HT1080 (cell line): ENCODE results near the gene NSA2. TPM values are rescaled to one million over a fixed set of nuclear protein-coding genes. Genes with fewer than 3 reads are reported as not detected.
A peak's percentile ranks its signal among the peaks of the same experiment; 100 is the strongest.
"Not testable (repeated sequence)": the region's sequence is repeated elsewhere in the genome, so short reads cannot be mapped to it uniquely, and the experiment has no call there.

Experiments used
- DNase-seq: peaks from one replicate; pipeline ENCODE4 v3.0.0-alpha.2; 2015; ENCODE audit warnings: low read depth
- polyA plus RNA-seq, 2 experiments: library from polyadenylated mRNA; depleted of rRNA; stranded (reverse); fragments of >200 nt; gene quantifications; 2 replicates each; pipeline ENCODE4 v1.2.3, GENCODE V29; 2015
- total RNA-seq: library from RNA; depleted of rRNA; stranded (reverse); fragments of >200 nt; shearing (Covaris generic); gene quantifications from 2 replicates; pipeline ENCODE4 v1.2.3, GENCODE V29; 2014; rRNA removed

The NSA2 gene
- total RNA-seq = 95.9 and 96.6 TPM in 2 replicates
- polyA plus RNA-seq (2015; cell fraction: cytosol; rRNA removed) = 123 and 143 TPM in 2 replicates
- polyA plus RNA-seq (2015; cell fraction: nucleus; rRNA removed) = 59.6 and 69.1 TPM in 2 replicates

DNA sequence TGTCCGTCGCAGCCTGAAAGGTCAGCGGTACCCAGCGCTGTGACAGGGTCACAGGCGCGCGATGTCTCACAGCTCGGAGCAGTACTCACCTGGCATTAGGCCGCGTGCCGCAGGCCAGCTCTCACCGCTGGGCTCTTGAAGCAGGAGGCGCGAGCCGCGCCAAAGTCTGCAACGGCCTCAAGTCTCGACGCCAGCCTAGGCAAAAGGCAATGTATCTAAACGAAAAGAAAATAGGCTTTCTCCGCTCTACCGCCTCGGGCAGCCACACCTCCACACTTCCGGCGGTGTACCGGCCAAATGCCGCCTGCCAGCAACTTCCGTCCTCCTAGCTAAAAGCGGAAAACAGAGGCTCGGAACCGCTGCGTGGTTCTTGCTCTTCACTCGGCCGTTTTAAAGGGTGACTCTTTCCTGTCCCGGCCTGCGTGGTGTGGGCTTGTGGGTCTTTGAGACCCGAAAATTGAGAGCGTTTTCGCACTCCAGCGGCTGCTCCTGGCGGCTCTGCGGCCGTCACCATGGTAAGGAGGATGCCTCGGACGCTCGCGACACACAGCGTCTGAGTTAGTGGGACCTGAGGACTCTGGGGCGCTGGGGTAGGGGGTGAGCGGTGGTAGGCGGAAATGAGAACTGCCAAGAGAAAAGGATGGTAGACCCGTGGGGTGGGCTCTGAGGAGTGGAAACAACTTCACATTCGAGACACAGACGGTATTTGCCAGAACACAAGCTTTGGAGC lies at the start of gene NSA2, which contains the start of gene GFM2:
Gene NSA2 (plus strand): TSS at position 401 of the 730 bp plus-strand sequence. CDS start 112 bp downstream, at position 513.
Gene GFM2 (minus strand): TSS at position 269 of the 730 bp plus-strand sequence. CDS start 3,375 bp downstream, outside the sequence.
- DNase-seq = peak; percentile 88

DNA sequence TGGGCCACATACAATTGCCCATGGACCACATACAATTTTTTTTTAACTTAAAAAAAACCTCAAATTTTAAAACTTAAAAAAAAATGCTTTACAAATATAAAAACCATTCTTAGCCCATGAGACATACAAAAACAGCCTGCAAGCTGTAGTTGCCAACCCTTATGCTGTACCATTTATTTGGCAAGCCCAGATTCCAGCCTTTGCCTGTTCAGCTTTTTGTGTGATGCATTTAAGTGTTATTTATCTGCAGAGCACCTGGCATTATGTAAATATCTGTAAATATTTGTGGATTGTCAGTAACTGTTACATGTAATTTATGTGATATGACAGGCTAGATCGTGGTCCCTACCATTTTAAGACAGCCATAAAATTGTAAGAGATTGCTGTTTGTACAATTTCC lies 49.5 kb upstream of the NSA2 start:
- no peak for DNase-seq

GRCh38 chr5:74722271-74722670 lies 44.8 kb upstream of the NSA2 start:
- DNase-seq = no peak

DNA sequence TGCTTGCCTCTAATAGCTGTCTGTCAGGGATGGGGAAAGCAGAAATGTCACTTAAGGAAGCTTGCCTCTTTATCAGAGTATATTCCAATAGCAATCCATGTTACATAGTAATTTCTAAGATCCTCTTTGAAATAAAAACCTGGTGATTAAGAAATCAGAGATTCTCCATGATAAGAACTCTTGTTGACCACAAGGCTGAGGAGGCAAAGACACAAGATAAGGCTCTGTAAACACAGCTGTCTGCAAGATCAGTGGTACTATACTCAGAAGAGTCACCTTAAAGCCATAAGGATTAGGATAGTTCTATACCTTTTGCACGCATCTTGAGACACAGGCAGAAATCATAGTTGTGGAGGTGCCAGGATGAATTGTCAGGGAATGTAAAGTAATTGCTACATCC lies 41.7 kb upstream of the NSA2 start:
- DNase-seq = no peak

DNA sequence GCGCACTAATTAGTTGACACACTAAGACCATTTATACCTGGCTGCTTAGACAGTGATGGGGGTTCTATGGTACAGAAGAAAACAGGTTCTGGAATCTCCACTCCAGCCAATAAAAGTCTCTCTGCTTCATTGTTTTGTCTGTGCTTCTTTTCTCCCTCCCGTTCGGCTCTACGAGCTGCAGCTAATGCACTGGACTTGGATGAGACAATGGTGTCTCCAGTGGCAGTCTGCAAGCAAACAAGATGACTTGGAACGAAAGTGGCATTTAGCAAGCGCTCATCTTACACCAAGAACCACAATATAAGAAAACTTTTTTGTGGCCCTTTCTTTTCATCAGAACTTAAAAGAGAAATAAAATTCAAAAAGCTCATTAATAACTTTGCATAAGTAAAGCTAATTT lies 30.3 kb upstream of the NSA2 start:
- no peak for DNase-seq

DNA sequence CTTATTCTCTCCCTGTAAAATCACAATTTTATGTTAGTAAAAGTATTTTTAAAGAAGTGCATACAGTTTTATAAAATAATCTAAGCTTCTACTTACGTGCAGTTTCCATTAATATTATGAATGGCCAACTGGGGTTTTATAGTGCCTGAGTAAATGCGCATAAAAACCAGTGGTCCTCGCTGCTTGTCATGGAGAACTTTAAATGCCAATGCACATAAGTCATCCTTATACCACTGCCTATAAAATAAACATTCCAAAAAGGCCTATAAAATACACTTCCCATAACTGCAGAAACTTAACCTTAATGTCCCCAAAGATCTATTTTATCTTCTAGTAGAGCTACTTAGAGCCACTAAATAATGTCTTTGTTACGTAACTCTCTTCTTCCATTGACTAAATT lies 28.6 kb upstream of the NSA2 start:
- no peak for DNase-seq

DNA sequence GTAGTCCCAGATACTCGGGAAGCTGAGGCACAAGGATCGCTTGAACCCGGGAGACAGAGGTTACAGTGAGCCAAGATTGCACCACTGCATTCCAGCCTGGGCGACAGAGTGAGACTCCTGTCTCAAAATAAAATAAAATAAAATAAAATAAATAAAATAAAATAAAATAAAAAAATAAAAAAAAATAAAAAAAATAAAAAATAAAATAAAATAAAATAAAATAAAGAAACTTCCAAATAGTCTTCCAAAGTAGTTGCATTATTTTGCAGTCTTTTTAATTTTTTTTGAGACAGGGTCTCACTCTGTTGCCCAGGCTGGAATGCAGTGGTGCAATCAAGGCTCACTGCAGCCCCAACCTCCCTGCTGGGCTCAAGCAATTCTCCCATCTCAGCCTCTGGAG lies 18.3 kb upstream of the NSA2 start:
- not testable (repeated sequence) for DNase-seq

DNA sequence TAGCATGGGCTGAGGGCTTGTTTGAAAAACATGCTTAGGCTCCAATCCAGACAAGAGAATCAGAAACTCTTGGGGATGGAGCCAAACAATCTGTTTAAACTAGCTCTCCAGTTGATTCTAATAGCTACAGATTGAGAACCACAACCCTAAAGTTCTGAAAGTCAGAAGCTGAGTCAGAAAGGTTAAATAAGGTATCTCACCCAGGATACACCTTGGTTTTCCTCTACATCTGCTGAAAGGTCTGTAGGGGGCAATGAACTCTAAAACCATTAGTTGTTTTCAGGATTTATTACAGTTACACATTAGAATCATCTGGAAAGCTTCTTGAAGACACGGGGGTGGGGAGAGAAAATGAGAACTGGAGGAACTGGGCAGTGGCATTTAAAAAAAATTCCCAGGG lies 5.8 kb upstream of the NSA2 start:
- peak; percentile 5 for DNase-seq

GRCh38 chr5:74762599-74762998 lies 4.5 kb upstream of the NSA2 start:
- peak; percentile 91 for DNase-seq

DNA sequence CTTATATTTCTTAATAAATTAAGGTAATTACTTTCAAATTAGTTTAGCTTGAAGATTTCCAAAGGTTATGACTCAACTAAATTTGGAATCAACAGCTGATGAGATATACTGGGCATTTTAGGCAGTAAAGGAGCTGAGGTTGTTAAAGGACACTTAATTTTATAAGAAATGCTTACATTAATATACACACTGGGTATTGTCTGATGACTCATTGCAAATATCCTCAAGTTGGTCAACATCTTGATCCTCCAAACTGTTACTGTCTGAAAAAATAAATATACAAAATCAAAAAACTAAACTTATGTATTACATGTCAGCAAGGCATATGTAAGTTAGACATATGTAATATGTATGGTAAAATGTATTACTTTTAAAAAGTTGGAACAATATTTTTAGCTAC lies 3.5 kb upstream of the NSA2 start:
- no peak for DNase-seq

DNA sequence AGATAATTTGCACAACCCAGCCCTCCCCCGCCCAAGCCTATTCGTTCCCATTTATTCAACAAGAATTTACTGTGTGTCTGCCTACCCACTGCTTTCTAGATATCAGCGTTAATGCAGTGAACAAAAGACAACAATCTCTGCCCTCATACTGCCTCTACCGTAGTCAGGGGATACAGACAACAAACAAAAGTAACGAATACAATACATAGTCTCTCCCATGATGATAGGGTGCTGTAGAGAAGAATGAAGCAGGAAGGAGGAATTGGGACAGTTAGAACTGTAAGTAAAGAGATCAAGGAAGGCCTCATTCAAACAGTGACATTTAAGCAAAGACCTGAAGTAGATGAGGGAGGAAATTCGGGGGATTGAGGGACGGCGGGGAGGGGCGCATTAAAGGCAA lies 1.8 kb upstream of the NSA2 start:
- peak; percentile 2 for DNase-seq

DNA sequence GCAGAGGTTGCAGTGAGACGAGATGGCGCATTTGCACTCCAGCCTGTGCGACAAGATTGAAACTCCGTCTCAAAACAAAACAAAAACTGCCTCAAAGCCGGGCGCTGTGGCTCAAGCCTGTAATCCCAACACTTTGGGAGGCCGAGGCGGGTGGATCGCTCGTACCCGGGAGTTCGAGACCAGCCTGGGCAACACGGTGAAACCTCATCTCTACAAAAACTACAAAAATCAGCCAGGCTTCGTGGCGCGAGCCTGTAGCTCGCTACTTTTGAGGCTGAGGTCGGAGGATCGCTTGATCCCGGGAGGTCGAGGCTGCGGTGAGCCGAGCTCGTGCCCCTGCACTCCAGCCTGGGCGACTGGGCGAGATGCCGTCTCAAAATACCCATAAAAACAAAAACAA lies 1.1 kb upstream of the NSA2 start:
- no peak for DNase-seq

- DNase-seq = peak; percentile 28
Observed at GRCh38 chr5:74766418-74766848, 616 bp upstream of the NSA2 start.

GRCh38 chr5:74767579-74767913 lies 497 bp downstream of the NSA2 start:
- no peak for DNase-seq

DNA sequence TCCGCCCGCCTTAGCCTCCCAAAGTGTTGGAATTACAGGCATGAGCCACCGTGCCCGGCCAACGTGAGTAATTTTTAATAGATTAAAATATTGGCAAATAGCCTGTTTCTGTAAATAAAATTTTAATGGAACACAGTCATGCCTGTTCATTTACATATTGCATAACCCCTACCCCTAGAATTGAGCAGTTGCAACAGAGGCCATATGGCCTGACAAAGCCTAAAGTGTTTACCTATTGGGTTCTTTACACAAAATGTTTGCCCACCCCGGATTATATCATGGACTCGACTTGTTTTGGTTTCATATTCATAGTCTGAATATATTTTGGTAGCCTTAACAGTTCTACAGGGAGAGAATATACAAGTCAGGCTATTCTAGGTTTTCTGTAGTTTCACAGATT lies 5.3 kb downstream of the NSA2 start:
- no peak for DNase-seq

DNA sequence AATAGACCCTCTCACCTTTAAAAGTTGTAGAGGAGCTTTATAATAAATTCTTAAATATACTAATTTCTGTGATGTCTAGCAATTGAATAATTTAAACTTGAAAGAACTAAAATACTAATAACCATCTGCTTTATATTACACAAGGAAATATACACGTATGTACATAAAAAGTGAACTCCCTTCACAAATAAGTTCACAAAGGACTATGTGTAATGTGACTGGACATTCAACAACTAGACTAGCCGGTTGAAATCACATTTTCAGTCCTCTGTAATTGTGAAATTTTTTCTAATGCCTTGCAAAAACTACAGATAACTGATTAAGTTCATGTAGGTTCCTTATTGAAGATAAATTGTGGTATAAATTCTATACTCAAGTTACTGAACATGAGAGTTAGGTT lies 11.6 kb downstream of the NSA2 start:
- DNase-seq = no peak

DNA sequence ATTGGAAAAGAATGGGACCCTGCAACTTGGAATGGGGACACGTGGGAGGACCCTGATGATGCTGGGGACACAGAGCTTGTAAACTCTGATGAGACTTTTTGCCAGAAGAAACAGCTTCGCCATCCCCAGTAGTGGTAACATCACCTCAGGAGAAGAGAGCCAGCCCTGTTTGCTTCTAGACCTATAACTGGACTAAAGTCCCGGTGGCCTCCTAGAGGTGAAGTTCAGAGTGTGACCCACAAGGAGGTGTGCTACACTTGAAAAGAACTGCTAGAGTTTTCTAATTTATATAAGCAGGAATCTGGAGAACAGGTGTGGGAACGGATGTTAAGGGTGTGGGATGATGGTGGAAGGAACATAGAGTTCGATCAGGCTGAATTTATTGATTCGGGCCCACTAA lies 19.8 kb downstream of the NSA2 start:
- no peak for DNase-seq

- no peak for DNase-seq
Observed at GRCh38 chr5:74787424-74787823, 20.4 kb downstream of the NSA2 start.

DNA sequence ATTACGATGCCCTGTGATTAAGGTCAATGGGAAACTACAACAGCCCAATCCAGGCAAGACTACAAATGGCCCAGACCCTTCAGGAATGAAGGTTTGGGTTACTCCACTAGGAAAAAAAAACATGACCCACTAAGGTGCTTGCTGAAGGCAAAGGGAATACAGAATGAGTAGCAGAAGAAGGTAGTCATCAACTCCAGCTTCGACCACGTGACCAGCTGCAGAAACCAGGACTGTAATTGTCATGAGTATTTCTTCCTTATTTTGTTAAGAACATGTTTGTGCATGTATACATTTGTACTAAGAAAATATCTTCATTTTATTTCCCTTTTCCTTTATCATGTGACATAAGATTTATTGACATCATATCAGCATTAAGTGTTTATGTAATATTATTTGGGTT lies 24.6 kb downstream of the NSA2 start:
- DNase-seq = not testable (repeated sequence)

DNA sequence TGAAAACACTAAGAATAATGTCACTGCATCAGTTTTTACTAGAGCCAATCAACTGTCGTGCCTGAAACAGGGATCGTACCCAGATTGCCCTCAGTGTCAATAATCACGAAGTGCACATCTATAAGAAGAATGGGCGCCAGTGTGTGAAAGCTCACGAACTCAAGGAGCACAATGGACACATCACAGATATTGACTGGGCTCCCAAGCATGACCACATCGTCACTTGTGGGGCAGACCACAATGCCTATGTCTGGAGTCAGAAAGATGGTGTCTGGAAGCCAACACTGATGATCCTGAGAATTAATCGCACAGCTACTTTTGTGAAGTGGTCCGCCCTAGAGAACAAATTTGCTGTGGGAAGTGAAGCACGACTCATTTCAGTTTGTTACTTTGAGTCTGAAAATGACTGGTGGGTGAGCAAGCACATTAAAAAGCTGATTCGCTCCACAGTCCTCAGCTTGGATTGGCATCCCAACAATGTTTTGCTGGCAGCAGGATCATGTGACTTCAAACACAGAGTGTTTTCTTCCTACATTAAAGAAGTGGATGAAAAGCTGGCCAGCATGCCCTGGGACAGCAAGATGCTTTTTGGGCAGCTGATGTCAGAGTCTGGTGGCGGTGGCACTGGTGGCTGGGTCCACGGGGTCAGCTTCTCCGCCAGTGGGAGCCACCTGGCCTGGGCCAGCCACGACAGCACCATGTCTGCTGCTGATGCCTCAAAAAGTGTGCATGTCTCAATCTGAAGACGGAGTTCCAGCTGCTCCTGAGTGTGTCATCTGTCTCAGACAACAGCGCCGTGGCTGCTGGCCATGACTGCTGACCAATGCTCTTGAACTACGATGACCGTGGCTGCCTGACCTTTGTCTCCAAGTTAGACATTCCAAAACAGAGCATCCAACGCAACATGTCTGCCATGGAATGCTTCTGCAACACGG lies 32.2 kb downstream of the NSA2 start:
- DNase-seq = peak; percentile 47

DNA sequence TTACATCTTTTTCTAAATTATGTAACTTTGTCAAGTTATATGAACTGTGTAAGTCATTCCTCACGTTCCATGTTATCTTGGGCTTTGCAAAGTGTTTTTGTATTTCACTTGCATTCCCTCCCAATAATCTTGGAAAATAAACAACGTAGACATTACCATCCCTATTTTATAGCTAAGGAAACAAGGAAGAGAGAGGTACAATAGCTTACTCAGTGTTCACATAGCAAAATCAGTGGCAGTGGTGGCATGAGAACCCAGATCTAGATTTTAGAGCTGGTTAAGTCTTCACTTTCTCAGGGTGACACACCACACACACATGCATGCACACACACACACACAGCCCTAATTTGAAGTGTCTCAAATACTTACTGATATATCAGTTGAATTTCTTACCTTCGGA lies 34.1 kb downstream of the NSA2 start:
- DNase-seq = no peak

- peak; percentile 40 for DNase-seq
Observed at GRCh38 chr5:74801941-74802340, 34.9 kb downstream of the NSA2 start.
